ENCODE data around the gene KCTD17. TPM values are rescaled to one million over a fixed set of nuclear protein-coding genes. Genes with fewer than 3 reads are reported as not detected.

Gene KCTD17
- total and polyA plus RNA-seq, 2 of the 13 experiments (the other 11 are each of a cell fraction or from before 2014, with no cell fraction given), result 5.3 to 11.7 TPM

- TF ChIP-seq ARNT2 (CRISPR knock-in tag; IDR thresholded peaks at IDR 0.05; ENCODE audit: low read depth) (no peak), HOMEZ (CRISPR knock-in tag; IDR thresholded peaks at IDR 0.05; ENCODE audit: low read depth) (no peak), ZNF546 (CRISPR knock-in tag; conservative IDR thresholded peaks at IDR 0.05) (no peak), TEAD3 (CRISPR knock-in tag; optimal IDR thresholded peaks at IDR 0.05; ENCODE audit: borderline replicate concordance) (no peak), PCBP2 (optimal IDR thresholded peaks at IDR 0.05; ENCODE audit: low read depth, low read length, poor library complexity, severe bottlenecking) (no peak), SIN3A (IDR thresholded peaks at IDR 0.05; ENCODE audit: borderline replicate concordance, low read depth, low read length) (no peak), MBNL3 (CRISPR knock-in tag; conservative IDR thresholded peaks at IDR 0.05) (no peak), SP1 (IDR thresholded peaks at IDR 0.05) (no peak), SP1 (CRISPR knock-in tag; IDR thresholded peaks at IDR 0.05) (no peak), FOXM1 (CRISPR knock-in tag; IDR thresholded peaks at IDR 0.05) (no peak), RNF2 (conservative IDR thresholded peaks at IDR 0.05; ENCODE audit: low read depth) (no peak), ZNF510 (CRISPR knock-in tag; IDR thresholded peaks at IDR 0.05; ENCODE audit: low read depth) (no peak), ZBTB14 (CRISPR knock-in tag; IDR thresholded peaks at IDR 0.05) (no peak), MED1 (CRISPR knock-in tag; IDR thresholded peaks at IDR 0.05) (no peak)
These were observed 10.8 kb downstream of the KCTD17 start (continued) for GRCh38 chr22:37062376-37062675.
